Medulla oblongata (tissue), 1 donor: Measurements from ENCODE around the gene VPS26A.

ENCODE experiments used
- DNase-seq: peaks from one replicate; pipeline ENCODE4 v3.0.0-alpha.2; 2015; ENCODE audit errors: extremely low spot score

Gene VPS26A

DNA sequence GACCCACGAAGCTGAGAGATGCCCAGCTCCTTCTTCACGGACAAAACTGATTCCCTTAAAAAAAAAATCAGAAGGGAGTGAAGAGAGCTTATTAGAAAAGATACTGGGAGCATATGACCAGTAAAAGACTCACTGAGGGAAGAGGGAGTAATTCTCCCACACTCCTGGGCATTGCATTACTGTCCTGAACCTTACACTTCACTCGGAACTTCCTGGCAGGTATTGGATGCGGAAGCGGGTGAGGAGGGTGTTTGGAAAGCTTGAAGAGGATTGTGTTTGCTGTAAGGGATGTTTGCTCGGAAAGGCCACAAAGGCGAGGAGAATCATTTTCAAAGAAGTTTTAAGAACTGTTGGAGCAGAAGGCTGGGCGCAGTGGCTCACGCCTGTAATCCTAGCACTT, 96.5 kb downstream of the VPS26A start:
- DNase-seq = no peak
